WTC11 (cell line): Measurements from ENCODE around the gene CD109. TPM values are rescaled to one million over a fixed set of nuclear protein-coding genes. Genes with fewer than 3 reads are reported as not detected.
A peak's percentile ranks its signal among the peaks of the same experiment; 100 is the strongest.
"Not testable (repeated sequence)": the region's sequence is repeated elsewhere in the genome, so short reads cannot be mapped to it uniquely, and the experiment has no call there.

Experiments
- ATAC-seq: fragments of 200-7000 bp; cut with Tn5 transposase; 2 replicates; pipeline ENCODE4 v1.10.0; 2021; ENCODE audit warnings: mild to moderate bottlenecking, moderate library complexity
- CTCF ChIA-PET: fragments of 300-600 bp; sonication (Branson Sonifier 250); formaldehyde crosslinking; loops from one replicate; lab custom pipeline; 2021; ENCODE audit warnings: antibody characterized with exemption; lab: Charles Lee
- POLR2A ChIA-PET: fragments of 350-600 bp; sonication (Branson Sonifier 250); formaldehyde crosslinking; loops from one replicate; lab custom pipeline; 2021; ENCODE audit warnings: antibody characterized with exemption; lab: Charles Lee
- DNase-seq: peaks from one replicate; pipeline ENCODE4 v3.0.0; 2021; ENCODE audit warnings: low spot score
- H3K27ac Mint-ChIP-seq: 2 replicates; pipeline ENCODE4 v1.8.0; 2021; ENCODE audit warnings: mixed read lengths
- H3K27me3 Mint-ChIP-seq: 2 replicates; pipeline ENCODE4 v1.8.0; 2021; ENCODE audit warnings: low read depth, mild to moderate bottlenecking, moderate library complexity, mixed read lengths
- H3K36me3 Mint-ChIP-seq: 2 replicates; pipeline ENCODE4 v1.8.0; 2021; ENCODE audit warnings: mixed read lengths
- H3K4me1 Mint-ChIP-seq: 2 replicates; pipeline ENCODE4 v1.8.0; 2022; ENCODE audit warnings: mixed read lengths
- H3K4me3 Mint-ChIP-seq: 2 replicates; pipeline ENCODE4 v1.8.0; 2021; ENCODE audit warnings: mild to moderate bottlenecking, moderate library complexity, mixed read lengths
- H3K9me3 Mint-ChIP-seq: 2 replicates; pipeline ENCODE4 v1.8.0; 2021; ENCODE audit warnings: mixed read lengths
- CTCF ChIP-seq: fragments of 200-600 bp; IDR thresholded peaks from 2 replicates; pipeline ENCODE4 v1.8.0; 2022; ENCODE audit warnings: antibody characterized with exemption
- E2F5 ChIP-seq: sonication (generic); formaldehyde crosslinking; IDR thresholded peaks from 2 replicates; pipeline ENCODE4 v1.8.1; 2022; ENCODE audit warnings: mild to moderate bottlenecking, moderate library complexity, missing genetic modification reagents
- FOXP4 ChIP-seq: sonication (generic); formaldehyde crosslinking; IDR thresholded peaks from 2 replicates; pipeline ENCODE4 v1.8.0; 2022; ENCODE audit warnings: mild to moderate bottlenecking, missing genetic modification reagents
- HMGA2 ChIP-seq: fragments of 250-450 bp; sonication (Bioruptor Pico); IDR thresholded peaks from 2 replicates; pipeline ENCODE4 v1.4.0; 2021; ENCODE audit warnings: mild to moderate bottlenecking, moderate library complexity
- MAX ChIP-seq: sonication (generic); formaldehyde crosslinking; IDR thresholded peaks from 2 replicates; pipeline ENCODE4 v1.8.0; 2022; ENCODE audit warnings: mild to moderate bottlenecking, missing genetic modification reagents
- MXD4 ChIP-seq: fragments of 250-450 bp; sonication (Bioruptor Pico); IDR thresholded peaks from 2 replicates; pipeline ENCODE4 v1.8.0; 2021; ENCODE audit warnings: mild to moderate bottlenecking, moderate library complexity, borderline replicate concordance
- NFATC4 ChIP-seq: fragments of 250-450 bp; sonication (Bioruptor Pico); IDR thresholded peaks from 2 replicates; pipeline ENCODE4 v1.9.0; 2021; ENCODE audit warnings: mild to moderate bottlenecking
- NFYB ChIP-seq: sonication (generic); formaldehyde crosslinking; conservative IDR thresholded peaks from 2 replicates; pipeline ENCODE4 v1.8.0; 2022; ENCODE audit warnings: low read depth, missing genetic modification reagents
- NR2C2 ChIP-seq: sonication (generic); formaldehyde crosslinking; IDR thresholded peaks from 2 replicates; pipeline ENCODE4 v1.8.0; 2022; ENCODE audit warnings: mild to moderate bottlenecking, missing genetic modification reagents
- PRDM15 ChIP-seq: sonication (generic); formaldehyde crosslinking; IDR thresholded peaks from 2 replicates; pipeline ENCODE4 v1.8.0; 2022; ENCODE audit warnings: missing genetic modification reagents
- PRRX2 ChIP-seq: fragments of 250-450 bp; sonication (Bioruptor Pico); IDR thresholded peaks from 2 replicates; pipeline ENCODE4 v1.8.0; 2021; ENCODE audit warnings: mild to moderate bottlenecking
- RELA ChIP-seq: sonication (generic); formaldehyde crosslinking; IDR thresholded peaks from 2 replicates; pipeline ENCODE4 v1.8.1; 2022; ENCODE audit warnings: missing genetic modification reagents, mild to moderate bottlenecking, borderline replicate concordance
- SMAD3 ChIP-seq: sonication (generic); formaldehyde crosslinking; IDR thresholded peaks from 2 replicates; pipeline ENCODE4 v1.8.0; 2022; ENCODE audit warnings: missing genetic modification reagents, mild to moderate bottlenecking, borderline replicate concordance
- ZNF263 ChIP-seq: sonication (generic); formaldehyde crosslinking; IDR thresholded peaks from 2 replicates; pipeline ENCODE4 v1.8.1; 2022; ENCODE audit warnings: low read depth, mild to moderate bottlenecking, moderate library complexity, missing genetic modification reagents
- ZNF532 ChIP-seq: fragments of 250-450 bp; sonication (Bioruptor Pico); IDR thresholded peaks from 2 replicates; pipeline ENCODE4 v1.9.0; 2021; ENCODE audit warnings: mild to moderate bottlenecking, borderline replicate concordance
- total RNA-seq: library from RNA; stranded (reverse); gene quantifications from 3 replicates; pipeline ENCODE4 v1.2.3, GENCODE V29; 2021

Gene CD109
- total RNA-seq, 1 experiment from 2014 or later, result 4.5 TPM

GRCh38 chr6:73803562-73804241 lies 107.7 kb downstream of the CD109 start:
- TF ChIP-seq NR2C2 (no peak), RELA (CRISPR knock-in tag) (no peak), HMGA2 (CRISPR knock-in tag) (no peak), NFATC4 (CRISPR knock-in tag) (no peak), FOXP4 (no peak), CTCF (peak; percentile 48), ZNF263 (CRISPR knock-in tag) (no peak), MXD4 (CRISPR knock-in tag) (no peak)
- TF ChIP-seq, all 79 proteins: peak for 1
- 0 out of 2 replicates have a peak, but pooled peaks cover 4% of the 10 kb centered on the region for H3K9me3 Mint-ChIP-seq
- ChIA-PET CTCF (interaction anchor here (1.0 to 1.4 kb wide), 2 partner anchors 20 to 71 kb away, joined by 3 read pairs; no protein-coding TSS in a partner anchor), POLR2A (no interaction called here)
- peak; percentile 87 for ATAC-seq
- H3K4me1 Mint-ChIP-seq, result no peaks in the 10 kb centered on the region; the same call in 1 of the 2 replicates
- 0 out of 2 replicates have a peak, but pooled peaks cover 4% of the 10 kb centered on the region for H3K36me3 Mint-ChIP-seq
- H3K4me3 Mint-ChIP-seq, result no peak overlapping the region
- H3K27me3 Mint-ChIP-seq, result no peaks in the 10 kb centered on the region
- peak; percentile 68 for DNase-seq
- no peak overlapping the region for H3K27ac Mint-ChIP-seq

GRCh38 chr6:73805221-73805620 lies 109.2 kb downstream of the CD109 start:
- H3K27ac Mint-ChIP-seq, result not testable (repeated sequence)
- CTCF ChIA-PET, result interaction anchor here (1.4 kb wide), 1 partner anchor 72 kb away, joined by 3 read pairs; no protein-coding TSS in a partner anchor

GRCh38 chr6:73805982-73806381 lies 110.0 kb downstream of the CD109 start:
- CTCF ChIA-PET, POLR2A ChIA-PET, H3K4me1 Mint-ChIP-seq, H3K27ac Mint-ChIP-seq, DNase-seq, H3K9me3 Mint-ChIP-seq, H3K36me3 Mint-ChIP-seq, H3K27me3 Mint-ChIP-seq, ATAC-seq, H3K4me3 Mint-ChIP-seq: not testable (repeated sequence)

More at GRCh38 chr6:73805221-73805620, 109.2 kb downstream of the CD109 start:
- H3K4me1 Mint-ChIP-seq, POLR2A ChIA-PET, H3K4me3 Mint-ChIP-seq, H3K36me3 Mint-ChIP-seq, H3K9me3 Mint-ChIP-seq, H3K27me3 Mint-ChIP-seq, ATAC-seq, DNase-seq: not testable (repeated sequence)

- ATAC-seq, result no peak
- no peaks in the 10 kb centered on the region for H3K9me3 Mint-ChIP-seq
- ChIA-PET POLR2A (no interaction called here), CTCF (no interaction called here)
- no peaks in the 10 kb centered on the region for H3K4me1 Mint-ChIP-seq
- H3K36me3 Mint-ChIP-seq, result no peaks in the 10 kb centered on the region
- H3K4me3 Mint-ChIP-seq, result no peak overlapping the region
- no peaks in the 10 kb centered on the region for H3K27me3 Mint-ChIP-seq
- DNase-seq, result no peak
- no peak overlapping the region for H3K27ac Mint-ChIP-seq
- TF ChIP-seq PRRX2 (no peak), E2F5 (no peak), NFYB (no peak), HMGA2 (CRISPR knock-in tag) (no peak), PRDM15 (no peak), MAX (no peak), SMAD3 (CRISPR knock-in tag) (no peak), ZNF532 (CRISPR knock-in tag) (no peak)
These were observed 115.7 kb downstream of the CD109 start for GRCh38 chr6:73811706-73812105.
